Adrenal gland (tissue), 5 donors: ENCODE data around the gene ARHGAP10.

Source experiments
- CTCF ChIP-seq, 6 experiments: fragments of 450-650 bp in 4 of 6; fragments of 200-600 bp in 2 of 6; sonication (generic) in 1 of 6; IDR thresholded peaks; 1 replicate in 5 of 6; 2 replicates in 1 of 6; pipeline versions ENCODE4 v1.5.1 to v1.8.0; 2016 to 2021; ENCODE audit warnings: antibody characterized with exemption in 6 of 6, mild to moderate bottlenecking in 2 of 6, moderate library complexity in 1 of 6
- POLR2A ChIP-seq, 2 donors: fragments of 450-650 bp; IDR thresholded peaks; one replicate each; pipeline ENCODE4 v1.6.1; 2017; ENCODE audit warnings: antibody characterized with exemption in 2 of 2, mild to moderate bottlenecking in 2 of 2, moderate library complexity in 1 of 2
- donor health status: DM: no; HTN: no; CAD: no.

- TF ChIP-seq CTCF (IDR thresholded peaks at IDR 0.05) (no peak), POLR2A (IDR thresholded peaks at IDR 0.05) (no peak)
These were observed 326.3 kb downstream of the ARHGAP10 start for GRCh38 chr4:148057984-148058859.
